Right hindlimb (tissue), 1 donor: Measurements from ENCODE around the gene B3GAT2.

Source experiments
- DNase-seq: peaks from one replicate; pipeline ENCODE4 v3.0.0-alpha.2; 2018

Gene B3GAT2

DNA sequence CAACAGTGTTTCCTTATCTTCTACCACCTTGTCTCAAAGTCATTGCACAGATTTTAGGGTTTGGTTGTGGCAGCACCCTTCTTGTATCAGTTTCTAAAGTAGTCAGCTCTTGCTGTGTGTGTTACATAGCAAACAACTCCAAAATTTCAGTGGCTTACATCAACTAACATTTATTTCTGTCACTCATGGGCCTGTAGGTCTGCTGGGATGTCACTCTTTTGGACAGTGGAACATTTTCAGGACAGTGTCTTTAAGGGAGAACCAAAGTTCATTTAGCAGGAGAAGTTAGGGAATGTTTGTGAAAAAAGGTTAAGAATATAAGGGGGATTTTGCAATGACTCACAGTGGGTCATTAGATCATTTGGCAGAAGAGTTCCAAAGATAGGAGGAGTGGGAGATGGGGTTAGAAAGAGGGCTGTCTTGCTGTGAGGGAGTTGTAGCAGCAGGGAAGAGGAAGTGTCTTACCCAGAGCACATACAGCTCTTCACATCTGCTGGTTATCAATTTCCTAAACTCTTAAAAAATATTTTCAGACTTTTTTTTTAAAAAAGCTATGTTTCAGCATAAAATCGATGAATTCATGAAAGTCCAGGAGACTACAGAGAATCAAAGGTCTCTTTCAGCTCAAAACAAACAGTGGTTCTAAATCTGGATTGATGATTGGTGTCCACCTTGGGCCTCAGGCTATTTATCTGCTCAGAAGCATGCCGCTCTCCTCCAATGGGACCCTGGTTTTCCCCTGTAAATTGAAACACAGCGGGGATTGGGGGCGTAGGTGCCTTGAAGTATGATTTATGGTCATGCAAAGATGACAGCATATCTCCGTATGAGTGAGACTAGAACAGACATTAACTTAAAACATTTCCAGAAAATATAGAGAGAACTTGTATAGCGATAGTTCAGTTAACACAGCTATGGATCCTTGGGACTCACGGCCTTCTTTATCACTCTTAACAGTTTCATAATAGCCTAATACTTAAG is 117.3 kb downstream of the B3GAT2 start:
- DNase-seq, result no peak

DNA sequence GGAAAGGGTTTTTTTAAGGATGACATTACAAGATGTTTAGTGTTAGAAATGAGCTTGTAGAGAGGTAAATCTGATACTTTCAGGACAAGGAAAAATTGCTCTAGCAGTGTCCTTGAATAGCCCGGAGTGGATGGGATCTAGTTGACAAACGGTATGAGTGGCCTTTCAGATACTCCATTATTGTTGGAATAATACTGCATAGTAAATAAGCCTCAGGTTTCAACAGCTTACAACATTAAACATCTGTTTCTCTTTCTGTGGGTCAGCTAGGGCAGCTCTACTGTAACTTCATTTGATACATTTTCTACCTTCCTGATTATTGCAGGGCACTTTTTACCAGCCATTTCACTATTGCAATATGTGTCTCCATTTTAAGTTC is 118.0 kb downstream of the B3GAT2 start:
- no peak for DNase-seq

DNA sequence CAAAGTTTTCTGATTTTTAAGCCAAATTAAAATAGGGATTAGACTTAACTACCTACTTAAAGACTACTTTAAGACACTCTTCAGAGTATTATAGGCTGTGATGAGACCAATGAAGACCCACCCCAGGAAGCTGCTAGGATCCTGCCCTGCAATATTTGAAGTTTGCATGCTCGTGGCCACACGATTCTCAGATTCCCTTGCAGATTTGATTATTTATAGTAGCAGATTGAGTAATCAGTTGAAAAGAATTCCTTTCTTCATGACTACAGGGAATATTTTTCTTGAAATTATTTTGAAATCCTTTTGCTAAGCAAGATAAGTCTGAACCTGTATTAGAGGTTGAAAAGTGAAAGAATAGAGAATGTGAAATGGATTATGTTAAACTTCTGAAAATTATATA is 122.3 kb downstream of the B3GAT2 start:
- DNase-seq, result no peak

DNA sequence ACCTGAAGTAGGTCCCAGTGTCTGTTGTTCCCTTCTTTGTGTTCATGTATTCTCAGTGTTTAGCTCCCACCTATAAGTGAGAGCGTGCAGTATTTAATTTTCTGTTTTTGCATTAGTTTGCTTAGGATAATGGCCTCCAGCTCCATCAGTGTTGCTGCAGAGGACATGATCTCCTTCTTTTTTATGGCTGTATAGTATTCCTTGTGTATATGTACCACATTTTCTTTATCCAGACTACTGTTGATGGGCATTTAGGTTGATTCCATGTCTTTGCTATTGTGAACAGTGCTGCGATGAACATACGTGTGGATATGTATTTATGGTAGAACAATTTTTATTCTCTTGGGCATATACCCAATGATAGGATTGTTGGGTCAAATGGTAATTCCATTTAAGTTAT is 125.4 kb downstream of the B3GAT2 start:
- no peak for DNase-seq

DNA sequence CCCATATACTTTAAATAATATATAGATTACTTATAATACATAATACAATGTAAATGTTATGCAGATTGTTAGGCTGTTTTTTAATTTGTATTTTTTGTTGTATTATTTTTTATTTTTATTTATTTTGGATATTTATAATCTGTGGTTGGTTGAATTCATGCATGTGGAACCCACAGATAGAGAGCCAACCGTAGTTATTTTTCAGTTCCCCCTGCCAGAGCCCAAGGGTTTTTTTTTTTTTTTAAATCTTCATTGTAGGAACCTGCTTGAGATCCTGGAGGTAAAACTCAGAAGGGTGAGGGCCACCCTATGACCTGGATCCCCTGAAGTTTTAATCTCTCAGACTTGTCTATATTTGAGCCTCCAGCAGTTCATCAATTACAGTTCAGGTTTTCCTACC is 133.2 kb downstream of the B3GAT2 start:
- no peak for DNase-seq

DNA sequence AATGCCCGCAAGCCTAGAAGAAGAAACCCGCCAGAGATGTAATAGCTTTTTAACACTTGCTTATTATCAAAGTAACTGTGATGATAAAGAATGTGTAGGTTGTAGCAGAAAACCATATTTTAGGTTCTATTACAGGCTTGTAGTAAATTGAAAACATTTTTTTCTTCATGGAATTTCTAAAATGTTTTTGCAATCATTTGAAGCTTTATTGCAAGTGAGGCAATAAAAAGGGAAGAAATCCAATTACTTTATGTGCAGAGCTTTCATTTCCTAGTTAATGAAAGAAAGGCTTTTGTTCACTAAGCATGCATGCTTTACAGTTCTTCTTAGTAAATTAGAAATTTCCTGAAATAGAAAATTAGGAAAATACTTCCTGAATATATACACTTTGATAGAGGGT is 135.1 kb downstream of the B3GAT2 start:
- no peak for DNase-seq

DNA sequence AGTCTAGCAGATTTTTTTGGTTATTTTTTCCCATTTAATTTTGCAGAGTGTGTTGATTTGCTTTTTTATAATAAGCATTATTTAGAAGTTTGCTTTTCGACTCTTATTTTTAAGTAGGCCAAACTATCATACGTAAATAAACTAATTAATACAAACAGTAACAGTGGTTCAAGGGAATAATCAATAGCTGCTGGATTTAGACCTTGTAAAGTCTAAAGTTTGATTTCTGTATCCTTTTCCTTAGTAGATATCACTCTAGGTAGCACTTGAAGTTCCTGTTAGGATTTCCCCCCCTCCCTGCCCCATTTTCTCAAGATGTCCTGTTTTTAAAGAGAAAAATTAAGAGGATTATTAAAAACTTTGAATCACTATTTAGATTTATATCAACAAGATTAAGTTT is 136.1 kb downstream of the B3GAT2 start:
- DNase-seq, result no peak

DNA sequence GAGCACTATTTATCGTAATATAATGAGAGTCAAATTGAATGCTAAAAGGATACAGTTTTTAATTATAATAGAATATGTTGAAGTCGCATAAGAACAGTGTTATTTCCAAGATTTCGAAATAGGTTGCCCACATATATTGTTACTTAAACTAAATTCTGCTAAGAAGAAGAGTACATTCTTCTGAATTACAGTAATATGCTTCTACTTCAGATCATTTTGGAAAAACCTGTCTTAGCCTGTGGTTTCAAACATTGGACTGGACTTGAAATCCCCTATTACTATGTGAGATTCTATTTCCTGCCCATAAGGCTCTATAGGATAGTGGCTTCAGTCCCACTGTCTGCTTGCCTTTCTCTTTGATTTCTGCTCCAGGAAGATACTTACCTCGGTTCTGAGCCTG is 137.2 kb downstream of the B3GAT2 start:
- DNase-seq, result no peak

DNA sequence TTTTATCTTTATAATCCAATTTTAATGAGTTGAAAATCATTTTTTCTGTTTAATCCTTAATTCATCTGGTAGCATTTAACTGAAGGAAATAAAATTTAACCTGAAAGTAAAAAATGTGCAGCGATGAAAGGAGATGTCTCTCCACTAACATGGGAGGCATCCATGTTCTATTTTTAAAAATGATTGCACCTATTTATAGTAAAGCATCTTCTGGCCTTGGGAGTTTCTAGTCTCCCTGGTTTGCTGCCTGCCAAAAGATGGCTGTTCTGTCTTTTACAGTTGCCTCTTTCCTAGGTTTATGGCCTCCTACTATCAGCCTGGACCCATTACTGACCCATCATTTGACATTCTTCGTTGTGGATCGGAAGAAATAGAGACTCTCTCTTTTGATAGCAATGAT is 143.0 kb downstream of the B3GAT2 start:
- DNase-seq, result no peak

DNA sequence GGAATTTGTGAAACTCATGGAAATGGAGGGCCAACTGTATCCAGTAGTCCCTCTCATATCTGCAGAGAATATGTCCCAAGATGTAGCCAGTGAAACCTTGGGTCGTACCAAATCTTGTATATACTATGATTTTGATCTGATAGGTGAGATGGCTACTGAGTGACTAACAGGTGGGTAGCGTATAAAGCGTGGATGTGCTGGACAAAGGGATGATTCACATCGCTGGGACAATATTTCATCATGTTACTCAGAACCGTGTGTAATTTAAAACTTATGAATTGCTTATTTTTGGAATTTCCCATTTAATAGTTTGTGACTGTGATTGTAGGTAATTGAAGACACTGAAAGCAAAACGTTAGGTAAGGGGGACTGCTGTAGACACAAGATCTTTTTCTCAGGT is 145.1 kb downstream of the B3GAT2 start:
- DNase-seq, result no peak
